SK-N-MC (cell line): ENCODE data around the gene PAX4.
A peak's percentile ranks its signal among the peaks of the same experiment; 100 is the strongest.

Source experiments
- DNase-seq: peaks from one replicate; pipeline ENCODE4 v3.0.0-alpha.2; 2011; ENCODE audit warnings: low read depth, low spot score
- H3K27ac ChIP-seq: fragments of 200-600 bp; sonication (generic); 2 replicates; pipeline ENCODE4 v1.5.1; 2016; ENCODE audit warnings: mixed run types
- H3K36me3 ChIP-seq: fragments of 200-600 bp; sonication (generic); 2 replicates; pipeline ENCODE4 v1.6.1; 2017; ENCODE audit warnings: antibody characterized with exemption, low read length, mixed read lengths; ENCODE audit not compliant: insufficient read depth
- H3K4me3 ChIP-seq: fragments of 200-600 bp; sonication (generic); 2 replicates; pipeline ENCODE4 v1.5.1; 2016
- H3K9ac ChIP-seq: fragments of 200-600 bp; sonication (generic); 2 replicates; pipeline ENCODE4 v1.8.0; 2017; ENCODE audit warnings: mixed run types, mixed read lengths; ENCODE audit not compliant: insufficient read length
- H3K9me3 ChIP-seq: fragments of 200-600 bp; sonication (generic); 2 replicates; pipeline ENCODE4 v1.6.1; 2017; ENCODE audit warnings: low read depth, mild to moderate bottlenecking, antibody characterized with exemption, low read length, moderate library complexity, mixed read lengths
- EZH2 ChIP-seq: fragments of 200-600 bp; sonication (generic); IDR thresholded peaks from one replicate; pipeline ENCODE4 v1.6.1; 2017; ENCODE audit warnings: antibody characterized with exemption
- FOXP2 ChIP-seq: optimal IDR thresholded peaks from 2 replicates; pipeline ENCODE3; 2011; ENCODE audit warnings: mild to moderate bottlenecking, moderate library complexity; ENCODE audit not compliant: insufficient read depth; ENCODE audit errors: extremely low read length, control extremely low read depth
- POLR2AphosphoS5 ChIP-seq: IDR thresholded peaks from 2 replicates; pipeline ENCODE4 v1.6.1; 2012; ENCODE audit warnings: mild to moderate bottlenecking, low read depth, low read length, borderline replicate concordance

PAX4 gene

GRCh38 chr7:127585044-127585953 lies 32.6 kb downstream of the PAX4 start, which contains the start of gene GCC1:
Gene GCC1, minus strand, starts transcription at chr7:127585596. Its CDS starts 414 bp downstream, at chr7:127585182.
- Histone ChIP-seq H3K4me3 (peak within 1 kb of the TSS; percentile 91), H3K9ac (peak within 1 kb of the TSS; percentile 88), H3K36me3 (peaks cover 35% of the 10 kb centered on the region; the same call in 1 of the 2 replicates), H3K27ac (no peak within 1 kb of the TSS), H3K9me3 (no peaks in the 10 kb centered on the region)
- peak; percentile 84 for TF ChIP-seq POLR2AphosphoS5
- peak; percentile 9 for TF ChIP-seq FOXP2
- TF ChIP-seq EZH2, result no peak
- DNase-seq, result peak; percentile 12

- no peaks in the 10 kb centered on the region for H3K9me3 ChIP-seq
- H3K9ac ChIP-seq, result peak overlapping the region; percentile 88
- TF ChIP-seq FOXP2 (no peak), EZH2 (no peak)
- H3K36me3 ChIP-seq, result peaks cover 33% of the 10 kb centered on the region; the same call in 1 of the 2 replicates
- peak overlapping the region; percentile 91 for H3K4me3 ChIP-seq
- DNase-seq, result no peak
- no peak overlapping the region for H3K27ac ChIP-seq
Measured at GRCh38 chr7:127584648-127585043, 33.3 kb downstream of the PAX4 start.

GRCh38 chr7:127582361-127582760 lies 35.6 kb downstream of the PAX4 start:
- no peak for DNase-seq
- H3K4me3 ChIP-seq, result no peak overlapping the region
- H3K9ac ChIP-seq, result no peak overlapping the region
- H3K9me3 ChIP-seq, result no peaks in the 10 kb centered on the region
- TF ChIP-seq EZH2, result no peak
- H3K36me3 ChIP-seq, result peaks cover 32% of the 10 kb centered on the region; the same call in 1 of the 2 replicates
- H3K27ac ChIP-seq, result no peak overlapping the region

GRCh38 chr7:127581716-127582115 lies 36.2 kb downstream of the PAX4 start:
- no peak for DNase-seq
- TF ChIP-seq POLR2AphosphoS5, result no peak
- no peak for TF ChIP-seq FOXP2
- Histone ChIP-seq H3K27ac (no peak overlapping the region), H3K9ac (no peak overlapping the region), H3K36me3 (peaks cover 32% of the 10 kb centered on the region; the same call in 1 of the 2 replicates), H3K9me3 (no peaks in the 10 kb centered on the region), H3K4me3 (no peak overlapping the region)

GRCh38 chr7:127580612-127581011 lies 37.3 kb downstream of the PAX4 start:
- DNase-seq, result no peak
- Histone ChIP-seq H3K4me3 (no peak overlapping the region), H3K27ac (no peak overlapping the region), H3K9me3 (no peaks in the 10 kb centered on the region), H3K36me3 (peaks cover 32% of the 10 kb centered on the region; the same call in 1 of the 2 replicates), H3K9ac (no peak overlapping the region)
- TF ChIP-seq FOXP2 (no peak), EZH2 (no peak), POLR2AphosphoS5 (no peak)

- Histone ChIP-seq H3K27ac (no peak overlapping the region), H3K36me3 (peaks cover 29% of the 10 kb centered on the region; the same call in 1 of the 2 replicates), H3K9ac (no peak overlapping the region), H3K4me3 (no peak overlapping the region), H3K9me3 (no peaks in the 10 kb centered on the region)
- TF ChIP-seq FOXP2 (no peak), POLR2AphosphoS5 (no peak), EZH2 (no peak)
- no peak for DNase-seq
Measured at GRCh38 chr7:127578711-127579275, 39.1 kb downstream of the PAX4 start.

GRCh38 chr7:127578036-127578684 lies 39.8 kb downstream of the PAX4 start:
- no peak overlapping the region for H3K4me3 ChIP-seq
- no peak overlapping the region for H3K9ac ChIP-seq
- DNase-seq, result no peak
- TF ChIP-seq POLR2AphosphoS5 (no peak), EZH2 (no peak), FOXP2 (no peak)
- H3K36me3 ChIP-seq, result peaks cover 24% of the 10 kb centered on the region; the same call in 1 of the 2 replicates
- H3K27ac ChIP-seq, result no peak overlapping the region
- H3K9me3 ChIP-seq, result no peaks in the 10 kb centered on the region
